Transverse colon (tissue), 4 donors: ENCODE results near the gene HDHD3. TPM values are rescaled to one million over a fixed set of nuclear protein-coding genes. Genes with fewer than 3 reads are reported as not detected.

ENCODE experiments used
- DNase-seq: peaks from one replicate; pipeline ENCODE4 v3.0.0-alpha.2; 2019
- H3K27ac ChIP-seq, 4 donors: fragments of 200-600 bp; sonication (generic); 2 replicates each; pipeline ENCODE4 v1.5.1; 2016 to 2018; ENCODE audit warnings: inconsistent platforms in 4 of 4
- H3K27me3 ChIP-seq: fragments of 200-600 bp; sonication (generic); 2 replicates; pipeline ENCODE4 v1.5.1; 2017; ENCODE audit warnings: inconsistent platforms
- H3K36me3 ChIP-seq, 4 donors: fragments of 200-600 bp; sonication (generic); 2 replicates each; pipeline ENCODE4 v1.5.1; 2017 to 2019; ENCODE audit warnings: inconsistent platforms in 4 of 4
- H3K4me1 ChIP-seq, 4 donors: fragments of 200-600 bp; sonication (generic); 2 replicates each; pipeline ENCODE4 v1.5.1; 2017 to 2020; ENCODE audit warnings: inconsistent platforms in 4 of 4
- H3K4me3 ChIP-seq, 4 donors: fragments of 200-600 bp; sonication (generic); 1 replicate in 1 of 4; 2 replicates in 3 of 4; pipeline versions ENCODE4 v1.5.1 to v1.6.1; 2017 to 2019; ENCODE audit warnings: inconsistent platforms in 4 of 4
- H3K9me3 ChIP-seq, 2 donors: fragments of 200-600 bp; sonication (generic); 2 replicates each; pipeline ENCODE4 v1.5.1; 2017 to 2019; ENCODE audit warnings: inconsistent platforms in 2 of 2
- CTCF ChIP-seq, 5 experiments: fragments of 200-600 bp in 3 of 5; fragments of 450-650 bp in 2 of 5; sonication (generic) in 3 of 5; IDR thresholded peaks; 1 replicate in 2 of 5; 2 replicates in 3 of 5; pipeline ENCODE4 v1.5.1; 2016 to 2017; ENCODE audit warnings: antibody characterized with exemption in 5 of 5, inconsistent platforms in 3 of 5, mild to moderate bottlenecking in 2 of 5, moderate library complexity in 1 of 5
- EP300 ChIP-seq: sonication (generic); formaldehyde crosslinking; IDR thresholded peaks from one replicate; pipeline ENCODE4 v1.6.1; 2017; ENCODE audit warnings: antibody characterized with exemption, low read depth
- POLR2A ChIP-seq: fragments of 450-650 bp; IDR thresholded peaks from one replicate; pipeline ENCODE4 v1.6.1; 2016; ENCODE audit warnings: antibody characterized with exemption, mild to moderate bottlenecking, moderate library complexity
- POLR2AphosphoS5 ChIP-seq, 3 donors: sonication (generic); formaldehyde crosslinking; IDR thresholded peaks; one replicate each; pipeline ENCODE4 v1.6.1; 2016; ENCODE audit warnings: antibody characterized with exemption in 3 of 3
- WGBS, 2 donors: methylation state at CpG; one replicate each; pipeline ENCODE4 v1.1.5; 2018; ENCODE audit warnings: low coverage in 1 of 2; 5-methylcytosine and 5-hydroxymethylcytosine counted together
- in situ Hi-C, 4 donors: fragments of 200-750 bp; cut with MboI; loops; one replicate each; pipeline versions ENCODE4 v1.15.0 to v1.15.1; 2017; ENCODE audit warnings: low sequenced_read_pairs in 3 of 4, low pct_ligation_motif_present in 1 of 4, low pct_unique_long_range_greater_than_20kb in 1 of 4
- intact Hi-C: fragments of 100-400 bp; cut with DNase I; formaldehyde crosslinking; loops from one replicate; pipeline ENCODE4 v1.15.1; 2023; ENCODE audit warnings: low total_unique reads
- total RNA-seq, 4 donors: library from RNA; depleted of rRNA; stranded (reverse); fragments of >200 nt; gene quantifications; one replicate each; pipeline ENCODE4 v1.1.0, GENCODE V29; 2016

Gene HDHD3
- total RNA-seq, 4 donors from 2014 or later: 156 to 269 (median 237) TPM

- TF ChIP-seq POLR2A (no peak), EP300 (no peak), POLR2AphosphoS5 (IDR thresholded peaks at IDR 0.05) (no peak), CTCF (IDR thresholded peaks at IDR 0.05) (no peak)
- WGBS, 2 donors: 84 to 89% methylated on average over 1 of the region's 1 CpG
- Histone ChIP-seq H3K4me3 (no peak overlapping the region), H3K27me3 (no peaks in the 10 kb centered on the region), H3K27ac (no peak overlapping the region), H3K9me3 (no peaks in the 10 kb centered on the region), H3K36me3 (no peaks in the 10 kb centered on the region), H3K4me1 (no peaks in the 10 kb centered on the region)
- in situ Hi-C loops: no loop called here
- no peak for DNase-seq
- intact Hi-C loops: no loop called here
Observed at GRCh38 chr9:113364951-113365350, 11.8 kb downstream of the HDHD3 start.

- Histone ChIP-seq H3K27ac (no peak overlapping the region), H3K36me3 (no peaks in the 10 kb centered on the region), H3K9me3 (no peaks in the 10 kb centered on the region), H3K27me3 (no peaks in the 10 kb centered on the region), H3K4me3 (no peak overlapping the region), H3K4me1 (no peaks in the 10 kb centered on the region)
- intact Hi-C loops: no loop called here
- in situ Hi-C loops: no loop called here
- DNase-seq: no peak
- TF ChIP-seq EP300: no peak
- no peak for TF ChIP-seq CTCF (IDR thresholded peaks at IDR 0.05)
- WGBS, 2 donors: 91% methylated on average over 3 of the region's 3 CpGs; no CpG with 5 or more reads in 1 of the 2 donors
Observed at GRCh38 chr9:113363336-113363735, 13.4 kb downstream of the HDHD3 start.

GRCh38 chr9:113361304-113362018 is 15.3 kb downstream of the HDHD3 start:
- no peak for DNase-seq
- TF ChIP-seq POLR2A (no peak), POLR2AphosphoS5 (IDR thresholded peaks at IDR 0.05) (no peak), EP300 (no peak), CTCF (IDR thresholded peaks at IDR 0.05) (no peak)
- H3K36me3 ChIP-seq: no peaks in the 10 kb centered on the region
- no peaks in the 10 kb centered on the region for H3K4me1 ChIP-seq
- H3K9me3 ChIP-seq: no peaks in the 10 kb centered on the region
- H3K4me3 ChIP-seq: no peak overlapping the region
- intact Hi-C loops (no loop called here), in situ Hi-C loops (no loop called here)
- H3K27me3 ChIP-seq: no peaks in the 10 kb centered on the region
- WGBS, 2 donors: 68 to 80% methylated on average over 1 to 7 of the region's 7 CpGs
- no peak overlapping the region for H3K27ac ChIP-seq

- in situ Hi-C loops: no loop called here
- intact Hi-C loops: no loop called here
- no peaks in the 10 kb centered on the region for H3K4me1 ChIP-seq
- H3K27ac ChIP-seq: no peak overlapping the region
- H3K9me3 ChIP-seq: no peaks in the 10 kb centered on the region
- TF ChIP-seq POLR2A: no peak
- TF ChIP-seq POLR2AphosphoS5 (IDR thresholded peaks at IDR 0.05): no peak
- TF ChIP-seq CTCF (IDR thresholded peaks at IDR 0.05): no peak
- TF ChIP-seq EP300: no peak
- H3K4me3 ChIP-seq: no peak overlapping the region
- no peaks in the 10 kb centered on the region for H3K27me3 ChIP-seq
- no peaks in the 10 kb centered on the region for H3K36me3 ChIP-seq
- 85 to 93% methylated on average over 2 to 15 of the region's 15 CpGs for WGBS, 2 donors
- DNase-seq: no peak
Observed at GRCh38 chr9:113360242-113360842, 16.4 kb downstream of the HDHD3 start.
